GM18526 (cell line): ENCODE data around the gene LMNA.

ENCODE experiments used
- POLR2A ChIP-seq: IDR thresholded peaks from 3 replicates; pipeline ENCODE4 v1.6.1; 2011; ENCODE audit not compliant: insufficient read length; ENCODE audit errors: extremely low read depth

The LMNA gene

GRCh38 chr1:156108664-156109241, 5.8 kb upstream of the LMNA start:
- TF ChIP-seq POLR2A = no peak

DNA sequence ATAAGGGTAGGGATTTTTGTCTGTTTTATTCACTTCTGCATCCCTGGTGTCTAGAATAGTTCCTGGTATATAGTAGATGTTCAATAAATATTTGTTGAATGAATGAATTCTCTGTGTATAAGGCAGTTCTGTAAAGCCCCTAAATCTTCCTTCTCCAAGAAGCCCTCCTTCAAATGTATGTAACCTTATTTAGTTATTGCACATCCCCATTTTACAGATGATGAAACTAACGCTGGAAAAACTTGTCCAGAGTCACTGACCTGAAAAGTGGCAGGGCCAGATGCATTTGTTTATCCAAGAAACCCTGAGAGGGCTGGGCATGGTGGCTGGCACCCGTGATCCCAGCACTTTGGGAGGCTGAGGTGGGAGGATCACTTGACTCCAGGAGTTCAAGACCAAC, 4.3 kb upstream of the LMNA start:
- TF ChIP-seq POLR2A = no peak

DNA sequence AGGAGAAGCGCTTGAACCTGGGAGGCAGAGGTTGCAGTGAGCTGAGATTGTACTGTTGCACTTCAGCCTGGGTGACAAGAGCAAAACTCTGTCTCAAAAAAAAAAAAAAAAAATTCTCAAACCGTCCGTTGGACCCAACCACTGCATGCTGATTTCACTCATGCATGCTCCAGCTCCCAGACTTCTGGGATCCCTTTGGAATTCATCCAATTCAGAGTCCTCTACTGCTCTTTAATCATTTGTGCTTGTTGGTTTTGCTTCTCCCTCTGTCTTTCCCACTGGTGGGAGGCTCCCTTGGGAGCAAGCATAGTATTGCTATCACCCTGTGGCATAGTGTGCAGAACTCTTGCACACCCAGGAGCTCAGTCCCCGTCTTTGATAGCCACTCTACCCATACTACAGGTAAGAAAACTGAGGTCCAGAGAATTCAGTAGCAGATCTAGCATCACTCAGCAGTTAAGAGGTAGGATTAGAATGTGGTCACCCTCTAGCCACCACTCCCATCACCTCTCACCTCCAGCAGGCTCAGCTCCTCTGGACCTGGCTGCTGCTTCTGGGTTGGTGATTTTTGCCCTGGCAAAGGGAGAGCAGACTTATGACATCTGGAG, 3.1 kb upstream of the LMNA start:
- no peak for TF ChIP-seq POLR2A

DNA sequence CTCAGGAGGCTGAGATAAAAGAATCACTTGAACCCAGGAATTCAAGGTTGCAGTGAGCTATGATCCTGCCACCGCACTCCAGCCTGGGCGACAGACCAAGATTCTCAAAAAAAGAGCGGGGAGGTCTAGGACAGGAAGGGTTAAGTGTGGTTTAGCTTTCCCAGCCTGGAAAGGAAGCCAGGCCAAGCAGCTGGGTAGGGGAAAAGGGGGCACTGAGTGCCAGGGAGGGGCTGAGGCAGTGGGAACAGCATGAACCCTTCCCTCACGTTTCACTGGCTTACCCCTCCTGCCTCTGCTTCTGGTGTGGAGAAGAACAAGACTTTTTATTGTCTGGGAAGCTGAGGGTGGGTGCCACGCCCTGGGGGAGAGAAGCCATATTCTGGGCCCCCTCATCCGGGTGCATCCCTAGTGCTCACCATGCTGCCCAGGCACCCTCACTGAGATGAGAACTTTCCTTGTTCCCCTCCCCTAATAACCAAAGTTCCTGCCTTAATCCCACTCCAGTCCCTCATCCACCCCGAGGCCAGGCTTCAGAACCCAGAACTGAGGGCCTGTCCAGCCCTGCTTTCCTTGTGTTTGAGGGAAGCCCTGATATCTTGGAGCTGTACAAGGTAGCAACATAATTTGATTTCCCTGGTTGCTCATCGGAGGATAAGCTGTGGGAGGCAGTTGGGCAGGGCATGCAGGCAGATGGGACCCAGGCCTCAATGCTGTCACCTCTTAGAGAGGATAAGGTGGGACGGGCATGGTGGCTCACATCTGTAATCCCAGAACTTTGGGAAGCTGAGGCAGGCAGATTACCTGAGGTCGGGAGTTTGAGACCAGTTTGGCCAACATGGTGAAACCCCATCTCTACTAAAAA, 2.0 kb upstream of the LMNA start:
- no peak for TF ChIP-seq POLR2A

DNA sequence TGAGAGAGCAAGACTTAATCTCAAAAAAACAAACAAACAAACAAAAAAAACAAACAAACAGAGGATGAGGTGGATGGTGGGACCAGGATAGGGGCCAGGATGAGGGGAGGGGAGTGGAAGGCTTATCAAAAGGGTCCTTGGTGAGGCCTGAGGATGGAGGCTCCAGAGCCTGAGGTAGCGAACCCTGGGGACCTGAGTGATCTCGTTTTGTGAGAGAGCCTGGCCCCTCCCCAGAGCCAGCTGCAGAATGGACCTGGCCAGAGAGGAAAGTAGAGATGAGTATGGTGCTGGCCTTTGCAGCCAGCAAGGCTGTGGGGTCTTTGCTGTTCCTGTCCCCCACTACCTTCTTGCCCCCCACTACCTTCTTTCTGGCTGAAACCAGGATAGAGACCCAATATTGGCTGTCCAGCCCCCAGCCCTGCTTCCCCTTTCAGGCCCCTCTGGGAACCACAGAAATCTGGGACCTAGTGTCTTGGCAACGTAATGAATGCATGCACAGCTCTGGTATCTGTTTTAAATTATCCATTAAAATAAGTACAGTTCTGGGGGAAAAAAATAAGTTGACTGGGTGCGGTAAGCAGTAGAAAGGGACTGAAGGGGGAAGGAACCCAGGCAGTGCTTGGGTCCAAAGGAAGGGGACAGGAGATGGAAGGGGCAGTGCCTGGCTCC, 1.1 kb upstream of the LMNA start:
- TF ChIP-seq POLR2A = no peak

DNA sequence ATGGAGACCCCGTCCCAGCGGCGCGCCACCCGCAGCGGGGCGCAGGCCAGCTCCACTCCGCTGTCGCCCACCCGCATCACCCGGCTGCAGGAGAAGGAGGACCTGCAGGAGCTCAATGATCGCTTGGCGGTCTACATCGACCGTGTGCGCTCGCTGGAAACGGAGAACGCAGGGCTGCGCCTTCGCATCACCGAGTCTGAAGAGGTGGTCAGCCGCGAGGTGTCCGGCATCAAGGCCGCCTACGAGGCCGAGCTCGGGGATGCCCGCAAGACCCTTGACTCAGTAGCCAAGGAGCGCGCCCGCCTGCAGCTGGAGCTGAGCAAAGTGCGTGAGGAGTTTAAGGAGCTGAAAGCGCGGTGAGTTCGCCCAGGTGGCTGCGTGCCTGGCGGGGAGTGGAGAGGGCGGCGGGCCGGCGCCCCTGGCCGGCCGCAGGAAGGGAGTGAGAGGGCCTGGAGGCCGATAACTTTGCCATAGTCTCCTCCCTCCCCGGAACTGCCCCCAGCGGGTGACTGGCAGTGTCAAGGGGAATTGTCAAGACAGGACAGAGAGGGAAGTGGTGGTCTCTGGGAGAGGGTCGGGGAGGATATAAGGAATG, 505 bp downstream of the LMNA start:
- no peak for TF ChIP-seq POLR2A

DNA sequence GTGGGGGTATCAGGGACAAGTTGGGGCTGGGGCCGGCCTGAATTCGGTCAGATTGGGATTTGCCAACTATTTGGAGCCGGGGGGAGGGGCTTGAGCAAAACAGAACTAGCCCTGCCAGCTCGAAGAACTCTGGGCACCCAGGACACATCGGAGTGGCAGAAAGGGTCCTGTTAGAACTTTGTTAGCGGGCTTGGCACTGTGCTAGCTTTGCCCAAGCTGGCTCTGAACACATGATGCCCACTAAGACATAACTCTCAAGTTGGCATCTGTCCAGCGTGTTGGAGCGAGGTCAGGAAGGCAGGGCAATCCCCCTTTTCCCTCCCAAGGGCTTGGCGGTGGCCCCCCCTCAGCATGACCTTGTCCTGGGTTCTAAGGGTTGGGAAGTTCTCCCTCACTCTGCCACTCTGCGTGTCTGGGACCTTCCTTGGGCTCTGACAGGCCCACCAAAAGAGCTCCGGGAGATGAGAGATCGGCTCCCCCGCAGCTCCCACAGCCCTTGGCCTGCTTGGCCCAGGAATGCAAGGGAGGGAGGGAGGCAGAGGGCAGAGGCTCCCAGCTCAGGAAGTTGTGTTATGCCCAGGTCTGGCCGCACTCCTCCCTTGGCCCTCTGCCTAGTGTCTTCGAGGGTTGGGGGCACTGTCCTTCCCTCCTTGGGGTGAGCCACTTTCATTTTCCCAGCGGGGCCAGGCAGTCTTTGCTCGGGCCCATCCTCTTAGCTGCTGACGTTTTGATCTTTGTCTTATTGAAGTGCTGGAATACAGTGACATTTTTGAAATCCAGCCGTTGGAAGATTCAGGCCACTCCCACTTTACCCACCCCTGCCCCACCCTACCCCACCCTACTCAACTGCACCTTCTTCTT, 1.2 kb downstream of the LMNA start:
- TF ChIP-seq POLR2A = no peak

- TF ChIP-seq POLR2A = no peak
Observed at GRCh38 chr1:156117414-156118176, 3.1 kb downstream of the LMNA start.

DNA sequence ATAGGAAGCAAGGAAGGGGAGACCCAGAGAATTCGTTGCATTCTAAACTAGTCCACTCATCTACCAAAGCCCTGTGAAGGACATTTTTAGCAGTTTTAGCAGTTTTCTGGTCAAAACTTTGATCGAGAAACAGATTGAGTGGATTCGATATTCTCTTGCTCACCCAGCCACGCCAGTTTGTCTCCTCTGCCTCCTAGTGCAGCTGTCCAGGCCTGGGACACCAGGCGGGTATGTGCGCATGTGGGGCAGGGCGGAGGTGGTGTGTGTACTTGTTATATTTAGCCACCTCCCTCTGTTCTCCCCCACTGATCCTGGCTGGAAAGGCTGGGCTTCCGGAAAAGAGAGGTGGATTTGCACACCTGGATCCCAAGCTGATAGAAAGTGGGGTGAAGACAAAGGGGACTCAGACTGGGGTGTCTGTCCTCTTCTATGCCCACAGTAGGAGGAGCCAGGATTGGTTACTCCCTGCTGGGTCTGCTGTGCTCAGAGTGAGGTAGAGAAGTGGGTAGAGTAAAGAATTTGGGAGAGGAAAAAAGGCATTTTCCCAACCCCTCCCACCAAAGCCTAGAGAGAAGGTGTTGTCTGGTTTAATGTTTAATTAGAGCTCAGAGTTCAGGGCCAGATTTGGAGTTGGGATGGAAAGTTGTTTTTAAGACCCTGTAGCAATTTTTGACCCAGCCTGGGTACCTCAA, 3.8 kb downstream of the LMNA start:
- no peak for TF ChIP-seq POLR2A

DNA sequence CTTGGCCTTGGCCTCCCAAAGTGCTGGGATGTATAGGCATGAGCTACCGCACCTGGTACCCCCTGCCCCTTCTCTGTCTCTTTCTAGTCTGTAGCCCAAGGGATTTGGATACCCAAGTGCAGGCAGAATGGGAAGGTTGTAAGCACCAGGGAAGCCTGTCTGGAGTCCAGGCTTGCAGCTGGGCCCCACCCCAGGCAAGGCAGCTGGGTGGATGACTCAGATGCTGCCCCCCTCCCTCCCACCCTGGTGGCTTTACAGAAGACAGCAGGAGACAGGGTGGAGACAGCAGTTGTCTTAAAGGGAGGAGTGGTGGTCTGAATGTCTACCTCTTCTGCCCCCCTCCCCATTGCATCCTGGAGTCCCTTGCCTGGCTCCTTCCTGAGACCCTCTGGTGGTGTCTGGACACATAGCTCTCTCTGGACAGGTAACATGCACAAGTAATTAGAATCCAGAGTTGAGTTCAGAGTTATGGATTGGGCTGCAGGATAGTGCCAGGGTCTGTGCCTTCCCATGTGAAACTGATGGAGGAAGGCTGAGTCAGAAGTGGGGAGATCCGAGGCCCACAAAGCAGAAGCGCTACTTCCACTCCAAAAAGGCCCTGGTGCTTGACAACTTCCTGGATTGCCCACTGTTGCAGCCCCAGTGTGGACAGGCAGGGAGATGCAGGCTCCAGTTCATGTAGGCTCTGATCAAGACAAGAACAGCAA, 5.1 kb downstream of the LMNA start:
- no peak for TF ChIP-seq POLR2A

GRCh38 chr1:156120318-156120717, 5.8 kb downstream of the LMNA start:
- no peak for TF ChIP-seq POLR2A

DNA sequence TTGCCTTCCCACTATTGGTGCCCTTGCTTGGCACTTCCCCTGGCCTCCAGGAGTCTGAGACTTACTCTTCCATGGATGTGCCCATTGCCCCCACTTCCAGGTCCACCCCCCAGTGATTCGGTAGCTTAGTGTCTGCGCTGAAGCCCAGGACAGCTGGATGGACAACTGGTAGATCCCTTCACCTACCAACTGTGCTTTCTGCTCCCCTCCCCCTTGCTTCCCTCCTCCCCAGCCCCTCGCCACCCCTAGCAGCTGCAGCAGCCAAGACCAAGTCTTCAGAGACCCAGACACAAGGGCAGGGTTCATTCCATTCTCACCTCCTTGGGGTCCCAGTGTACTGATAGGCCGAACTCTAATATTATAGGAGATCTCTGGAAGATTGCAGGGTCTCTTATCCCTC, 6.9 kb downstream of the LMNA start:
- no peak for TF ChIP-seq POLR2A

GRCh38 chr1:156122086-156122485, 7.6 kb downstream of the LMNA start:
- no peak for TF ChIP-seq POLR2A
